NCI-H345 treated with DMSO at 0.1 percent for 48 hours (cell line): ENCODE measurements around the gene XRN1.

ENCODE experiments used
- DNase-seq: peaks from one replicate; lab custom pipeline; 2025; ENCODE audit not compliant: unreplicated experiment; lab: John Stamatoyannopoulos, UW

The XRN1 gene

DNA sequence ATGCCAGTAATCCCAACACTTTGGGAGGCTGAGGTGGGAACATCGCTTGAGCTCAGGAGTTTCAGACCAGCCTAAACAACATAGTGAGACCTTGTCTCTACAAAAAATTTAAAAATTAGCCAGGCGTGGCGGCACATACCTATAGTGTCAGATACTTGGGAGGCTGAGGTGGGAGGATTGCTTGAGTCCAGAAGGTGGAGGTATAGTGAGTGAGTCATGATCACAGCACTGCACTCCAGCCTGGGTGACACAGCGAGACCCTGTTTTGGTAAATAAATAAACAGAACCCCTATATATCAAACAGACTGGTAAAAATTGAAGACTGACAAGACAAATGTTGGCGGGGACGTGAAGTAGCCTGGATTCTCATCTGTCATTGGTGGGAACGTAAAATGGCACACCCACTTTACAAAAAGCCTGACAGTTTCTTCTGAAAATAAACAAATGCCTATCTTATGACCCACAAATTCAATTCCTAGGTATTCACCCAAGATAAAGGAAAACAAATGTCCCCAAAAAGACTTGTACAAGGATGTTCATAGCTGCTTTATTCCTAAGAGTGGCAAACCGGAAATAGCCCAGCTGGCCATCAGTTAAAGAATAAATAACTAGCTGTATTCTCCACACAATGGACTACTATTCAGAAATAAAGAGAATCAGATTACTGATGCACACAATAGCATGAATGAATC is 175.5 kb downstream of the XRN1 start:
- no peak for DNase-seq

DNA sequence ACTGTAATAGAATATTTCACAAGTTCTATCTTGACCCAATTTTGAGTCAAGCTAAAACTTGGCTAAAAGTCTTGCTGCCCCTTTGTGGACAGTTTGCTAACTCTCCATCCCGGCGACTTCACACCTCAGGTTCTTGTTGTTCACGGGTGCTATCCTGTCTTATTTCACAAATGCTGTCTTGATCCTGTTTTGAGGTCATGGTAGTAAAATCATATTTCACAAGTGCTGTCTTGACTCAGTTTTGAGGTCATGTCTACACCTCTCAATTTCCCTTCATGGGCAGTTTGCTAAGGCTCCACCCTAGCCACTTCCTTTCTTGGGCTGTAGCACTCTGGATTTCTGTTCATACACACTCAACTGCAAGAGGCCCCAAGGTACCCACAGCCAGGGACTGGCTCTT is 177.4 kb downstream of the XRN1 start:
- no peak for DNase-seq

GRCh38 chr3:142269767-142270166 is 178.1 kb downstream of the XRN1 start:
- no peak for DNase-seq

- no peak for DNase-seq
These were observed 179.4 kb downstream of the XRN1 start for GRCh38 chr3:142268426-142268825.

- no peak for DNase-seq
These were observed 180.6 kb downstream of the XRN1 start for GRCh38 chr3:142267269-142267668.

DNA sequence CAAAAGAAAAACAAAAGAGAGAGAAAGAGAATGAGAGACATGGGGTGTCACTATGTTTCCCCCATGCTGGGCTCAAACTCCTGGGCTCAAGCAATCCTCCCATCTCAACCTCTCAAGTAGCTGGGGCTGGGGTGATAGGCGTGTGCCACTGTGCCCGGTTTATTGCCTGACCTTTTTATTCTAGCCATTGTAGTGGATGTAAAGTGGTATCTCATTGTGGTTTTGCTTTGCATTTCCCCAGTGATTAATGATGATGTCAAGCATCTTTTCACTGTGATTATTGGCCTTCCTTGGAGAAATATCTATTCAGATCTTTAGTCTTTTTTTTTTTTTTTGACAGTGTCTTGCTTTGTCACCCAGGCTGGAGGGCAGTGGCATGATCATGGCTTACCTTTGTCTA is 184.7 kb downstream of the XRN1 start:
- DNase-seq, result no peak

GRCh38 chr3:142259359-142259758 is 188.5 kb downstream of the XRN1 start:
- DNase-seq, result no peak

DNA sequence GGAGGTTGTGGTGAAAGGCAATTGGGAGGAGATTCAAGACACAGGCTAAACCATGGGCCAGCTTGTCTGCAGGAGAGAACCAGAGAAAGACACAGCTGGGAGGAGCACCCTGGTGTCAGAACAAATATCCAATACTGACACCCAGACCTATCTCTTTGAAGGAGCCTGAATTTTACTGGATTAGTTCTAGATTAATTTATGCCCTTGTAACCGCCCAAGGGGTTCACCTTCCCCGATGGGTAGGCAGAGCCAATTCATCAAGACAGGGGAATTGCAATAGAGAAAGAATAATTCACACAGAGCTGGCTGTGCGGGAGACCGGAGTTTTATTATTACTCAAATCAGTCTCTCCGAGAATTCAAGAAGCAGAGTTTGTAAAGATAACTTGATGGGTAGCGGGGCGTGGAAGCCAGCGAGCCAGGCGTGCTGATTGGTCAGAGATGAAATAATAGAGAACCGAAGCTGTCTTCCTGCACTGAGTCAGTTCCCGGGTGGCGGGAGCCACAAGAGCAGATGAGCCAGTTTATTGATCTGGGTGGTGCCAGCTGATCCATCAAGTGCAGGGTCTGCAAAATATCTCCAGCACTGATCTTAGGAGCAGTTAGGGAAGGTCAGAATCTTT is 191.0 kb downstream of the XRN1 start:
- no peak for DNase-seq
